Renal pelvis (tissue), 4 donors: ENCODE measurements around the gene C1QTNF2. TPM values are rescaled to one million over a fixed set of nuclear protein-coding genes. Genes with fewer than 3 reads are reported as not detected.

Source experiments
- DNase-seq: peaks from one replicate; pipeline ENCODE4 v3.0.0-alpha.2; 2013
- polyA plus RNA-seq, 3 donors: library from polyadenylated mRNA; unstranded; fragments of 120-200 nt; gene quantifications; one replicate each; pipeline ENCODE4 v1.2.1, GENCODE V29; 2013; ENCODE audit not compliant: insufficient read length in 3 of 3

The C1QTNF2 gene
- polyA plus RNA-seq, 3 donors: 1.1 to 1.7 (median 1.3) TPM

DNA sequence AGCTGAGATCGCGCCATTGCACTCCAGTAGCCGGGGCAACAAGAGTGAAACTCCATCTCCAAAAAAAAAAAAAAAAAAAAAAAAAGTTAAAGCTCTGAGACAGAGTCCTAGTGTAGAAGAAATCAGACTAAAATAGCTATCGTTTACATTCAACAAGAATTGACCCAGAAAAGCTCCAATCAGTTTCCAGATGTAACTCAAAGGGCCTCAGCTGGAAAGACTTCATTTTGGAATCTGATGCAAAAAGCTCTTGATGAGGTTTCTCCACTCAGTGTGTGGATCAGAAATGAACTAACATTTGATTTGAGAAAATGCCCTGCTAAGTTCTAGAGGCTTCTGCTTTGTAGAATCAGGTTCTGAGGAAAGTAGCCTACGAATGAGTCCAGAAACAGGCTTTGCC lies 7.2 kb upstream of the C1QTNF2 start:
- no peak for DNase-seq

DNA sequence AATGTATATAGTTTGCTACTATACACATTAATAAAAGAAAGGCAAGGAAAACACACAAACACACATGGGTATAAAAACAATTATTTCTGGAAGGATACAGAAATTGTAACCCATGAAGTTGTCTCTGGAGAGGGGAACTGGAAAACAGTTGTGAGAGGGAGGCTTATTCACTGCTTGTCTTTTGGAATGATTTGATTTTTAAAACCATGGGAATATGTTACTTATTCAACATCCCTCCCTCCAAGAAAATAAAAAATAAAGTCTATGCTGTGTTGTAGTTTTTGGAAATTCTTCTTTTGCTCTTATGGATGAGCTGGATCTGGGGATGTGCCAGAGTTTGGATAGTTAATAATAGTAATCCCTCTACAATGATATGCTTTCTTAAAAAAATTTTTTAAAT lies 6.0 kb upstream of the C1QTNF2 start:
- DNase-seq: no peak

DNA sequence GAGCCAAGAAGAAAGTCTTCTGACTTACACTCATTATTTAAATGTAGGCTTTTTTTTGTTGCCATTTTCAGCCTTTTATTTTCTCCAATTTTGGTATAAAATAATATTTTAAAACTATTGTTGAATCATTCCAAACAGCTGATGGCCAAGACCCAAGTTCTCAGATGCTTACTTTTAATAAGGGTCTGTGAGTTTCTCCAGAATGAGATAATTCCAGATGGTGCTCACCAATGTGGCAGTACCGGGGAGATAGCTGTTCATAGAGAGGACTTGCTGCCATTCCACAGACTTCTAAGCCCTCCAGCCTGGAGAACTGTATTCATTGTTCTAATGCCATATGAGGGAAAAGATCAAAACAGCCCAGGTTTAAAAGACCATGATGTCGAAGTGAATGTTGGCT lies 5.3 kb upstream of the C1QTNF2 start:
- DNase-seq: no peak

DNA sequence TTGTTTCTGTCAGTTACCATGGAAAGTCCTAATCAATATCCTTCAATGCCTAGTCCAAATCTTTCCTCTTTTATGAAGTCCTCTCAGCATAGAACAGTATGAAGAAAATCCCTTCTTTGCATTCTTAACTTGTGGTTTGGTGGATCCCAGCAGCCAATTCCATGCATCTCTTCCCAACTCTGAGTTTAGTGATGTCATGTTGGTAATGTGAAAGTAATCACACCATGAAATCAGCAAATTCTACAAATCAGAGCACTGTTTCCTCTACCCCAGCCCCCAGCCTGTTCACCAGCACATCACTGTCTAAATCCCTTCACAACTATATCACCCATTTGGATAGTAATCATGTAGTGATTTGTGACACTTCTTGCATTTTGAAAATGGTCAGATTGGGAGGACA lies 4.7 kb upstream of the C1QTNF2 start:
- no peak for DNase-seq

DNA sequence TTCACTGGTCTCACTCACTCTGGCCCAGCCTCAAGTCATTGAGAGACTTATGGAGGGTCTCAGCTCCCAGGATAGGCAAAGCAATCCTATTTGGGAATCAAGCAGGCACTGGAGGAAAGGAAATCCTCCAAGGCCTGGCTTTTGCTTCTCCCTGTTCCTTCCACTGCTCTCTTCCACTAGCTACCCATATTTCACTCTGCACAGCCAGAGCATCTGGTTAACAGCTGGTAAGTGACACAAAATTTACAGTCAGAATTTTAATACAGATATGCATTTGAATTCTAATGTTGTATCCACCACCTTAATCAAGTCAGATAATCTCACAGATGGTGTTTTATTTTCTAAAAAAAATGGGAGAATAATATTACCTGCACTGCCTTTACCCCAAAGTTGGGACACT lies 868 bp upstream of the C1QTNF2 start:
- DNase-seq: no peak

DNA sequence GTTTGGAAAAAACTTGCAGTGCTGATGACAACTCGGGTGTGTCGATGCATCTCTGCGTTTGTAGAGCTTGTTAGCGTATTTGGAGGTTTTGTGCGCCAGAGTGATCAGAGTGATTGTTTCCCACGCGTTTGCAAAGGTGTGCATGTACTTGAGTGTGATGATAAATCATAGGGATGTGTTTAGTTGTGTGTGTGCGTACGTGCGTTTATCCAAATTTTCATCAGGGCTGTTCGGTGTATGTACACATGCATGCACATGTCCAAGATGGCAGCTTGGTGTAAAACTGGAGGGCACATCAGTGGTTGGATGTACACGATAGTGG lies 248 bp upstream of the C1QTNF2 start:
- DNase-seq: no peak

DNA sequence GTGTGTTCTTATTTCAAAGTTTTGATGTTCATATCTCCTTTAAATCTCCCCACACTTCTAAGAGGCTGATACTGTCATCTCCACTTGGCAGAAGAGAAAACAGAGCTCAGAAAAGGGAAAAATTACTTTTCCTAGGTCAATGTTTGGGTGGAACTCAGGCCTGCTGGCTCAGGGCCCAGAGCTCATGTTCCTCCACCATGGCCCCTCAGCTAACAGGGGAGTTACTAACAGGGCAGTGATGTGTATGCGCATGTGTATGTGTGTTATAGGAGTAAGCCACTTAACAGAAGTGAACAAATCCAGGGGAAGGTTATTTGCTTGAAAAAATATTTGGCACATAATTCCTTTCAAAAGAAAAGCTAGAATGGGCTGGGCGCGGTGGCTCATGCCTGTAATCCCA lies 2.5 kb downstream of the C1QTNF2 start:
- no peak for DNase-seq

DNA sequence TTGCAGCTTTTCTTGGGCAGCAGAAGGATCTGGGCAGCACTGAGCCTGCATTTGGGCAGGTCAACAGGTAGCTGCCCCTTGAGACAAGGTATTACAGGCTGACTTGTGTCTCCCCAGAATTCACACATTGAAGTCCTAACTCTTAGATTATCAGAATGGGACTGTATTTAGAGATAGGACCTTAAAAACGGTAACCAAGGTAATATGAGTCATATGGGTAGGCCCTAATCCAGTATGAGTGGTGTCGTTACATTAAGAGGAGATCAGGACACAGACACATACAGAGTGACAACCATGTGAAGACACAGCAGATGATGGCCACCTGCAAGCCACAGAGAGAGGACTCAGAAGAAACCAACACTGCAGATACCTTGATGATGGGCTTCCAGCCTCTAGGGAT lies 3.2 kb downstream of the C1QTNF2 start:
- no peak for DNase-seq

DNA sequence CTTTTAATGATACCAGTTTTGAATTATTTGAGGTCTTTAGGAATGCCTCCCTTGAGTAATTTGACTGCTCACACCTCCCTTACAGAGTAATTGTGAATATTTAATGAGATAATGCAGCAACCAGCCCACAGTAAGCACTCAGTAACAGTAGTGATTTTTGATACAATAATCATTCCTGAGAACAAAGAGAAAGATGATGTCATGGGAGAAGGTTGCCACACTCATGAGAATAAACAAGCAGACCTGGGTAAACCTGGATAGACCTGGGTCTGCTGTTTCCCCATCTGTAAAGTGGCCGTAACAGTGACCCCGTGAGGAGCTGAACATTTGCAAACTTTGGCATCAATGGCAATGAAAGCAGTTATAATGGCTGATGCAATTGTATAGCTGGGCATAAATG lies 4.2 kb downstream of the C1QTNF2 start:
- DNase-seq: no peak

DNA sequence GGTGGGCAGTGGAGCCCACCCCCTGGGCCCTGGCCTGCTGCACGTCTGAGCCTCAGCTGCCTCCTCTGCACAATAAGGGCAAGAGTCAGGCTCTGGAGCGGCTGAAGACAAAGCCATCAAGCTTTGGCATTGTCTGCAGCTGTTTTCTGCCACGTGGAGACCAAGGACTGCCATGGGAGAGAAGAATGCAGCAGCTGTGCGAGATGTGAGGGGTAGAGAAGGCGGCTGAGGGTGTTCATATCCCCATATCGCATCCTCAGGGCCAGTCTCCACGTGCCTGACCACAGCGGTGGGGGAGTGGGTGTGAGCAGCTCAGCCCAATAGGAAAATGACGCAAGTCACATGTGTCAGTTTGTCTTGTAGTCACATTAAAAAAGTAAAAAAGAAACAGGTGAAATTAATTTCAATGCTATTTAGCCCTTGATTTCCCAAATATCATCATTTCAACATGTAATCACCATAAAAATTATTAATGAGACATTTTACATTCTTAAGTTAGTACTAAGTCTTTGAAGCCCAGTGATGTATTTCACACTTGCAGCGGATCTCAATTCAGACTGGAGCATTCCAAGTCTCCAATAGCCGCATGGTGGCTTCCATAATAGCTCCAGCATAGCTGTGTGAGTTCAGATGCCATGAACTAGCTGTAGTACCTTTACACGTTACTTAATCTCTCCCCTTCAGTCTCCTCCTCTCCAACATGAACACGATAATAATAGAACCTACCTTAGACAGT lies 6.6 kb downstream of the C1QTNF2 start:
- DNase-seq: no peak

DNA sequence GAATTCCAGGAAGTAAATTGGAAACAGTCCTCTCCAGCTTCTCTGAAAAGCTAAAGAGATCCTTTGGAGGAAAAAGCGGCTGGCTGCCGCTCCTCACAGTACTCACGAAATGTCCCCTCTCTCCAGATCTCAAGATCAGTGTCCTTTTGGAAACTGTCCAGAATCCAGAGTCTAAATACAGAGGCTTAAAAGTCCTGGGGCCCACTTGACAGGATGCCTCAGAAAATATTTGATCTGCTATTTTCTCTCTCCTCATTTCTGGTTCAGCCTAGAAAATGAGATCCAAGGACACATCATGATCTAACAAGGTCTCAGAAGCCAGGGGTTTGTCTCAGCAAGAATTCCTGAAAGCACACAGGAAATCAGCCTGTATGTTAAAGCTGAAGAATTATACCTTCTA lies 7.2 kb downstream of the C1QTNF2 start:
- DNase-seq: no peak

DNA sequence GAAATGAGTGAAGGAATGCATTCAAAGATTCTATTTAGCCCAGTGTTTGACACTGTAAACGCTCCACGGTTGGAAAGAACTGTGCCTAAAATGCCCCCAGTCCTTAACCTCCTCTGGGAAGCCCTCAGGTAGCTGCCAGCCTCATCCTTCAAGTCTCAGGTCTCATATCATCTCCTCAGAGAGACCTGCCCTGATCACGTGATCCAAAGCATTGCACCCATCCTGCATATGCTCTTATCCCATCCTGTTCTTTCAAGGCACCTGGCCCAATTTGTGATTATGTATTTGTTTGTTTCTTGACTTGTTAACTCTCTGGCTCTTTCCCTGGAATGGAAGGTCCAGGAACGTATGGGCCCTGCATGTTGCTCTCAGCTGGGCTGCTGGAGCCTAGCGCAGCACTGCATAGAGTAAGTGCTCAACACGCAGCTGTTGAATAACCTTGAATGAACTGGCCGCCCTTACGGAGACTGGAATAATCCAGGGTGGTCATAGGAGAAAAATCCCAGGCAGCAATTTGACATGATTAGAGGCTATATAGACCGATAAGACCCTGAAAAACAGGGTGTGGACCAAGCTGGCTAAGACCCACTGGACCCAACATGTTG lies 8.7 kb downstream of the C1QTNF2 start:
- no peak for DNase-seq

DNA sequence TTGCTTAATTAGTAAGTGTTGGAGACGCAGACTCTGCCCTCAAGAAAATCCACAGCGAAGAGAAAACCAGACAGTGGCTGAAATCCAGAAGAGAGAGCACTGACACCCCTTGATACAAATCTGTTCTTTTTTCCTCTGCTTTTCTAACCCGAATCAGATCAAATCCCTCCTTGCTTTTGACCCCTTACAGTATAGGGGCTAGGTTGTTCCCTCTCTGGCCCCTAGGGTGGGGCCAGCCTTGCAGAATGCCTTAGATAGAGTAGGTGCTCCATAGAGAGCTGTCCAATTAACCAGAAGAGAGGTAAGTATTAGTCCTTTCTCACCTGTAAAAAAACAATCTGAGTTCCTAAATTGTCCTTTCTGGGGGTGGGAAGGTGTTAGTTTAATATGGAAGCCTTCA lies 10.1 kb downstream of the C1QTNF2 start:
- DNase-seq: no peak

DNA sequence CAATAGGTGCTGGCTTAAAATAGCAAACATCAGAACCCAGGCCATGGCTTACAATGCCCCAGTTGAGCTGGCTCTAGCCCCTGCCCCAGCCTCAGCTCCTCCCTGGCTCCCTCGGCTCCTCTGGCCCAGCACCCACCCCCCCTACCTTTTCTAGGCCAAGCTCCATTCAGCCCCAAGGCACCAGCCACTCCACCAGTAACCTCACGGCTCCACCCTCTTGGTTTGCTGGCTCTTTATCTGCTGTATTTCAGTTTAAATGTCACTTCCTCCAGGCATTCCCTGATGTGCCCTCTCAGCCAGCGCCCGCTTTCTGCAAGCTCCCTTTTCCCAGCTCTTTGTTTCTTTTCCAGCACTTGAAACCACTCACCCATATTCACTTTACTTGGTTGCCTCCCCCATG lies 10.6 kb downstream of the C1QTNF2 start:
- no peak for DNase-seq

DNA sequence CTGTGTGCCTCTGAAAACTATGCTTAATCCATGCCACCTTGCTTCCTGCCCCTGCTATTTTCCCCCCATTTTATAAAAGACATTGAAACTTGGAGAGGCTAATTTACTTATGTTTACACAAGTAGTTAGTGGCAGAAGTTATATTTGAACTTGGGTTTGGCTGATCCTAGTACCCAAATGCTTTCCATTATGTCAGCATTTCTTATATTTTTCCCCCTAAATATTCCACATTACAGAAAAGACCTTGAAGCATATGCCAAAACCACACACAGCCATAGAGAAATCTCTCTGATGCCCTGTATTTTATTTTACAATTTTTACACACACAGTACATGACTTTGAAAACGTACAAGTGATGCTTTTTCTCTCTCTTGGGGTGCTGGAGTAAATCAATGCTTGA lies 11.2 kb downstream of the C1QTNF2 start:
- no peak for DNase-seq

DNA sequence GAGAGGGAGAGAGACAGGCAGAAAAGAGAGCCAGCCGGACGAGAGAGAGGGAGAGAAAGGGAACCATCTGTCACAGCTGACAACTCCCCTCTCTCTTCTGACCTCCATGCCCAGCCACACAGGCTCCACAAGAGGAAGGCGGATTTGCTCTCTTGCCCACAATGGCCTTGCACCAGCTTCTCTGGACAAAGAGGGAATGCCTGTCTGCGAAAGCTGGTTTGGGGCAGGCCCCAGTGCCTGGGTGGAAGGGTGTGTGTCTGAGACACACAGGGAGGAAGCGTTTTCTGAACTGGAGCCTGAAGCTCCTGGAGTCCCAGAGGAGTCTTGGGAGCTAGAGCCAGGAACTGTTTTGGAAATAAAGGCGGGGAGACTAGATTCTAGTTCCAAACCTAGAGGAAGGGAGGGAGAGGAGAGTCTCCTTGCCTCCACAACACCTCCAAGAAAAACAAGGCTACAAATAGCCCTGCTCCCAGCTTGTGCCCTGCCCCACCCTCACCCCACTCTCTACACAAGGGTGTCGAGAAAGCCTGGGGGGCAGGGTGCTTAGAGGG lies 12.5 kb downstream of the C1QTNF2 start:
- no peak for DNase-seq

DNA sequence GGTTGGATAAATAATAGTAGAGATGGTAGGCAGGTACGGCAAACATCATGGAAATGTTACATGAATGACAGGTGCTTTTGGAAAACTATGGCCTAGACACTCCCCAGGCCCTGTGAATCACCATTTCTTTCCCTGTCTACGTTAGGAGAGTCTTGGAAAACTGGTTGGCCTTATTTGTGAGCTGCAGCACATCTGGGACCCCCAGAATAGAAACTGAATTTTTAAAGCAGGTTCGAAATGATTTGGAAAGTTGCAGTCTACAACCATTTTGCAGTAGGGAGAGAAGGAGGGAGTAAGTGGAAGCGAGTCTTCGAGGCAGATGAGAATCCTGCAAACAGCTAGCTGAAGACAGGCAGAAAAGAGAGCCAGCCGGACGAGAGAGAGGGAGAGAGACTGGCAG lies 13.0 kb downstream of the C1QTNF2 start:
- DNase-seq: no peak

DNA sequence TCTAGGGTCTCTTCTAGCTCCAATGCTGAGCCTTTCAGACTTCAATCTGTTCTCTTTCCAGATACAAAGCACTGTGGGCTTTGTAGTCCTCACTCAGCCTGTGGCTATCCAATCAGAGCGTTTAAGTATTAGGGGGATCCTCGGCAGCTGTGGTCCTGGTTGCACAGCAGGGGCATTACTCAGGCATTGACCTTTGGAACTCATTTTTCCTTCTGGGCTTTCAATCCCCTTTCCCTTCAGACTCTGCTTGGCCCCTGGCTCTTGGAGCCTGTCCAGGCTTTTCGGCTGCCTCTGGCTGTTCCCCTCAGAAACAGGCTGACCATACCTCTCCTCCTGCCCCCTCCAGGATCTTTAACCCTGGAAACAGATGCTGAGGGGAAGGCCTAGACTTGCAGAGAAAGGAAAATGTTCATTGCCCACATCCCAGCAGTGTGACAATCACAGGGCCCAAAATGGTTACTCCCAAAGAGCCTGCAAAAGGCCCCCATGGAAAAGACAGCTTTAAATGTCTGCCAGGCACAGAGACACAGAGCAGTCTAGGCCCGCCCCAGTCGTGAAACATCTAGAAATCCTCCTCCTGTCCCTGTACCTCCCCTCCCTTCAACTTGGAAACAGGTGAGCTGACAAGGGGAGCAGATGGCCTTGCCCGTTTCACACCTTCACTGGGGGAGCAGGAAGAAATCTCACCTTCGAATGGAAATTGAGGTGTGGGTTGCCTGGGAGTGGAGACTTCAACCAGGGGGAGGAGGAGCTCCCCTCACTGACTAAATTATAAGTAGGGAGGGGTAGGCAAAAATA lies 13.7 kb downstream of the C1QTNF2 start:
- DNase-seq: no peak

DNA sequence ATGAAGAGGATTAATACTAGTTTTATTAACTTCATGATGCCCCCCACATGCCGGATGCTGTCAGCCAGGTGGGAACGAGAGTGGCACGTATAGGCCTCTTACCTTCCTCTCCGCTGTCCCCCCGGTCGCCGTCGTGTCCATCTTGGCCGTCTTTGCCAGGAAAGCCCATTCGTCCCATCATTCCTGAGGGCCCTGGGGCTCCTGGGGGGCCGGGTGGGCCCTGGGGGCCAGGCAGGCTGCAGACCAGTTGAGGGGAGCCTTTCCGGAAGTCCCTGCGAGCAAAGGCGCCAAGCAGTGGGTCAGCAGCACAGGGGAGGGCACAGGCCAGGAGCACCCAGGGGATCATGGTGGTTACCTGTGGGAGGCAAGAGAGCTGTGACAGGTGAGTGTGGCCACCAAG lies 15.8 kb downstream of the C1QTNF2 start:
- no peak for DNase-seq

DNA sequence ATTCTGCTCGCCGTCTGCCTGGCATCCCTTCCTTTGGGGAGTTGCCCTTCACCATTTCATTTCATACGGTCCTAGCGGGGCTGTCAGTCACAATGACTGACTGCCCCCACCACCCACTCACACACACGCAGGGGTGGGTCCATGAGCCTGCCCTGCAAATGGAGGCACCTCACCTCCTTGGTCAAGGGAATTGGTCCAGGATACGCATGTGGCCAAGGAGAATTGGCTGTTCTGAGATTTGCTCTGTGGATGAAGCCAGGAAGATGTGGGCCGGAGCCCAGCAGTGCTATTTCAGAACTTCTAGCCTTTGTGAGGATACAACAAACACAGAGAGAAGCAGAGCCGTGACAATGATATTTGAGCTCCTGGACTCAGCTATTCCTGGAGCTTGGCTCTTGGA lies 17.0 kb downstream of the C1QTNF2 start:
- DNase-seq: no peak

DNA sequence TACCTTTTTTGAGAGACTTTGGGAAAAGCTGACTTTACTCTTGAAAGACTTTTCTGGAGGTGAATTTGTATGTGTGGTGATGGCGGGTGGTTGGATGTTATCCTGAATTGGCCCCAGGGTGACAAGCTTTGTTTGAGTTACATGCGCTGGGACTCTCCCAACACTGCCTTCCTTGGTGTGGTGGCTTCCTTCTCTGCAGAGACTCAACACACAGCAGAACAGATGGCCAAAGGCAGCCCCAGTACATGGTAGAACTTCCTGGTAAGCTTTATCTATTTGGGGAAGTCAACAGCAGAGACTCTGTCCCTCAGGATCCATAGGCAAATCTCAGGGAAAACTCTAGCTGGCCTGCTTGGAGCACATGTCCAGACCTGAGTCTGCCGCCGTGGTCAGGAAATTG lies 18.1 kb downstream of the C1QTNF2 start:
- no peak for DNase-seq

DNA sequence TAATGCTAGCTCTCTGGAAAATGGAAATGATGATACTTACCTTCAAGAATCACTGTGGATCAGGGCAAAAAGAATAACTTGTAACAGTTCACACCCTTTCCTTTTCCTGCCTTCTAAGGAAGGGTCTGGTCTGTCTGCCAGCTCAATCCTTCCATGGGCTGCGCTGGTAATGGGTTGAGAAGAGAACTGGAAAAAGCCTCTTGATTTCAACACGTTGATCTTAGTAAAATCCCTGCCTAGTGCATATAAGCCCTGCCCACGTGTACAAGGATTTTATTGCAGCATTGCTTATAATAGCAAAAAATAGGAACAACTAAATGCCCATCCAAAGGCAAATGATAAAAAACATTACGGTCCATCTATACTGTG lies 20.5 kb downstream of the C1QTNF2 start:
- no peak for DNase-seq

DNA sequence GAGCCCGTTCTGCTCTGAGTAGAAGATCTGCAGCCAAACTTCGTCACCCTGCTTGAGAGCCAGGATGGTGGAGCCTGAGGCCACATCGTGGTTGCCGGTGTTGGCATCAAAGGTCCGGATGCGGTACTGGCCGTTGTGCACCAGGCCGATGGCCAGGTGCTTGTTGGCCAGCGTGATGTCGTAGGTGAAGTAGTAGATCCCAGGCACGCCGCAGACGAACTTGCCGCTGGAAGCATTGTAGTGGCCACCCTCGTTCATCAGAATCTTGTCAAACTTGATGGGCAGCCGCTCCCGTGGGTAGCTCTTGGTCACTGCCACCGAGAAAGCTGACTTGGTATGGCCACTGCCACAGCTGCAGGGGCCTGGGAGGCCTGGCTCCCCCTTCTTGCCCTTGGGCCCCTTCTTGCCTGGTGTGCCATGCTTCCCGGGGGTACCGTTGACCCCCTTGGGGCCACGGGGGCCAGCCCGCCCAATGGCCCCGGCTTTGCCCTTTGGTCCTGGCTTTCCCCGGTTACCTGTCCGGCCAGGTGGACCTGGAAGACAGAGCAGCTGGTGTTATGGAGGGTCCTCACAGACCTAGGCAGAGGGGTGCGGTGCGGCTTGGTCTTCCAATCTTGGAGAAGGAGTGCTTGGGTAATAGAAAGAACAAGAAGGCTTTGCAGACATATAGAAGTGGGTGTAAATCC lies 21.0 kb downstream of the C1QTNF2 start:
- no peak for DNase-seq
